HEK293 (cell line): ENCODE results near the gene ABLIM2.

Experiments
- ELK4 ChIP-seq: IDR thresholded peaks from 2 replicates; pipeline ENCODE4 v1.6.1; 2011; ENCODE audit warnings: mild to moderate bottlenecking, low read depth, low read length, borderline replicate concordance
- TCF7L2 ChIP-seq: IDR thresholded peaks from 2 replicates; pipeline ENCODE4 v1.6.1; 2011; ENCODE audit warnings: low read depth, mild to moderate bottlenecking, inconsistent platforms, low read length, moderate library complexity, borderline replicate concordance
- ZNF169 ChIP-seq: fragments of 450-650 bp; formaldehyde crosslinking; IDR thresholded peaks from 2 replicates; pipeline ENCODE4 v1.5.1; 2016; ENCODE audit warnings: missing biosample characterization, missing genetic modification characterization
- ZNF274 ChIP-seq, 2 experiments: fragments of 200-500 bp in 1 of 2; fragments of 450-650 bp in 1 of 2; sonication (Bioruptor generic) in 1 of 2; formaldehyde crosslinking in 1 of 2; IDR thresholded peaks; 2 replicates each; pipeline versions ENCODE4 v1.5.1 to v1.6.1; 2014 to 2016; ENCODE audit warnings: borderline replicate concordance in 1 of 2, inconsistent platforms in 1 of 2, low read length in 1 of 2, missing biosample characterization in 1 of 2, missing genetic modification characterization in 1 of 2
- ZNF747 ChIP-seq: fragments of 450-650 bp; formaldehyde crosslinking; IDR thresholded peaks from 2 replicates; pipeline ENCODE4 v1.5.1; 2016; ENCODE audit warnings: missing biosample characterization, missing genetic modification characterization
- ZNF830 ChIP-seq: fragments of 450-650 bp; IDR thresholded peaks from 2 replicates; pipeline ENCODE4 v1.5.0; 2018; ENCODE audit warnings: missing biosample characterization, missing genetic modification characterization, low read depth, mild to moderate bottlenecking, moderate library complexity
- TF ChIP-seq, protein P1 (sequence below): fragments of 450-650 bp; formaldehyde crosslinking; IDR thresholded peaks from 2 replicates; pipeline ENCODE4 v1.5.1; 2016; ENCODE audit warnings: missing biosample characterization, missing genetic modification characterization
- TF ChIP-seq, protein P2 (sequence below): fragments of 450-650 bp; formaldehyde crosslinking; IDR thresholded peaks from 2 replicates; pipeline ENCODE4 v1.5.1; 2016; ENCODE audit warnings: missing biosample characterization, missing genetic modification characterization
- TF ChIP-seq, protein P3 (sequence below): fragments of 450-650 bp; formaldehyde crosslinking; IDR thresholded peaks from 2 replicates; pipeline ENCODE4 v1.5.1; 2016; ENCODE audit warnings: missing biosample characterization, missing genetic modification characterization

- no peak for TF ChIP-seq ELK4
- no peak for TF ChIP-seq ZNF274 (IDR thresholded peaks at IDR 0.05; ENCODE audit: low read length)
- no peak for TF ChIP-seq ZNF274 (tag by site-specific recombination; IDR thresholded peaks at IDR 0.05; ENCODE audit: borderline replicate concordance)
- no peak for TF ChIP-seq TCF7L2
- TF ChIP-seq, protein P1, sequence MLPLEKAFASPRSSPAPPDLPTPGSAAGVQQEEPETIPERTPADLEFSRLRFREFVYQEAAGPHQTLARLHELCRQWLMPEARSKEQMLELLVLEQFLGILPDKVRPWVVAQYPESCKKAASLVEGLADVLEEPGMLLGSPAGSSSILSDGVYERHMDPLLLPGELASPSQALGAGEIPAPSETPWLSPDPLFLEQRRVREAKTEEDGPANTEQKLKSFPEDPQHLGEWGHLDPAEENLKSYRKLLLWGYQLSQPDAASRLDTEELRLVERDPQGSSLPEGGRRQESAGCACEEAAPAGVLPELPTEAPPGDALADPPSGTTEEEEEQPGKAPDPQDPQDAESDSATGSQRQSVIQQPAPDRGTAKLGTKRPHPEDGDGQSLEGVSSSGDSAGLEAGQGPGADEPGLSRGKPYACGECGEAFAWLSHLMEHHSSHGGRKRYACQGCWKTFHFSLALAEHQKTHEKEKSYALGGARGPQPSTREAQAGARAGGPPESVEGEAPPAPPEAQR, result no peak
- TF ChIP-seq, protein P2, sequence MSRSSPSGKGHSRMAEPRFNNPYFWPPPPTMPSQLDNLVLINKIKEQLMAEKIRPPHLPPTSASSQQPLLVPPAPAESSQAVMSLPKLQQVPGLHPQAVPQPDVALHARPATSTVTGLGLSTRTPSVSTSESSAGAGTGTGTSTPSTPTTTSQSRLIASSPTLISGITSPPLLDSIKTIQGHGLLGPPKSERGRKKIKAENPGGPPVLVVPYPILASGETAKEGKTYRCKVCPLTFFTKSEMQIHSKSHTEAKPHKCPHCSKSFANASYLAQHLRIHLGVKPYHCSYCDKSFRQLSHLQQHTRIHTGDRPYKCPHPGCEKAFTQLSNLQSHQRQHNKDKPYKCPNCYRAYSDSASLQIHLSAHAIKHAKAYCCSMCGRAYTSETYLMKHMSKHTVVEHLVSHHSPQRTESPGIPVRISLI (tag by site-specific recombination), result no peak
- TF ChIP-seq, protein P3, sequence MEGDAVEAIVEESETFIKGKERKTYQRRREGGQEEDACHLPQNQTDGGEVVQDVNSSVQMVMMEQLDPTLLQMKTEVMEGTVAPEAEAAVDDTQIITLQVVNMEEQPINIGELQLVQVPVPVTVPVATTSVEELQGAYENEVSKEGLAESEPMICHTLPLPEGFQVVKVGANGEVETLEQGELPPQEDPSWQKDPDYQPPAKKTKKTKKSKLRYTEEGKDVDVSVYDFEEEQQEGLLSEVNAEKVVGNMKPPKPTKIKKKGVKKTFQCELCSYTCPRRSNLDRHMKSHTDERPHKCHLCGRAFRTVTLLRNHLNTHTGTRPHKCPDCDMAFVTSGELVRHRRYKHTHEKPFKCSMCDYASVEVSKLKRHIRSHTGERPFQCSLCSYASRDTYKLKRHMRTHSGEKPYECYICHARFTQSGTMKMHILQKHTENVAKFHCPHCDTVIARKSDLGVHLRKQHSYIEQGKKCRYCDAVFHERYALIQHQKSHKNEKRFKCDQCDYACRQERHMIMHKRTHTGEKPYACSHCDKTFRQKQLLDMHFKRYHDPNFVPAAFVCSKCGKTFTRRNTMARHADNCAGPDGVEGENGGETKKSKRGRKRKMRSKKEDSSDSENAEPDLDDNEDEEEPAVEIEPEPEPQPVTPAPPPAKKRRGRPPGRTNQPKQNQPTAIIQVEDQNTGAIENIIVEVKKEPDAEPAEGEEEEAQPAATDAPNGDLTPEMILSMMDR (tag by site-specific recombination), result no peak
- no peak for TF ChIP-seq ZNF169 (tag by site-specific recombination)
- no peak for TF ChIP-seq ZNF747 (tag by site-specific recombination)
- TF ChIP-seq ZNF830 (tag by site-specific recombination), result no peak
Observed at GRCh38 chr4:8174970-8175369, 16.4 kb upstream of the ABLIM2 start.
